A549 (cell line): Measurements from ENCODE around the gene ARMH1. TPM values are rescaled to one million over a fixed set of nuclear protein-coding genes. Genes with fewer than 3 reads are reported as not detected.

Source experiments
- ATAC-seq, 2 experiments: fragments of 200-7000 bp in 1 of 2; fragments of >200 bp in 1 of 2; cut with Nextera tagmentation in 1 of 2; cut with Tn5 transposase in 1 of 2; 3 replicates each; pipeline versions ENCODE4 v1.8.0 to v1.9.1; 2018 to 2020; ENCODE audit warnings: mild to moderate bottlenecking in 1 of 2, moderate library complexity in 1 of 2
- CTCF ChIA-PET: fragments of 300-600 bp; sonication (Branson Sonifier 250); formaldehyde crosslinking; extraction: SDS; loops from one replicate; lab custom pipeline; 2021; ENCODE audit warnings: antibody characterized with exemption, inconsistent platforms; lab: Yijun Ruan, JAX
- POLR2A ChIA-PET: fragments of 350-600 bp; formaldehyde crosslinking; extraction: SDS; loops from one replicate; lab custom pipeline; 2021; ENCODE audit warnings: antibody characterized with exemption, inconsistent platforms; lab: Yijun Ruan, JAX
- DNase-seq, 2 experiments: peaks; one replicate each; pipeline versions ENCODE4 v3.0.0 to v3.0.0-alpha.2; 2011 to 2016; ENCODE audit warnings: low read depth in 1 of 2, low spot score in 1 of 2
- FAIRE-seq: peaks from 2 replicates; lab custom pipeline; 2011; peaks lifted over from hg19 to GRCh38; lab: Jason Lieb, UNC
- H3K27ac ChIP-seq, 2 experiments: fragments of >200 bp; sonication (Bioruptor Twin); formaldehyde crosslinking; 3 replicates each; pipeline ENCODE4 v1.5.1; 2016 to 2017
- H3K4me1 ChIP-seq: fragments of >200 bp; sonication (Bioruptor Twin); formaldehyde crosslinking; 3 replicates; pipeline ENCODE4 v1.6.1; 2016
- H3K4me2 ChIP-seq: fragments of >200 bp; sonication (Bioruptor Twin); formaldehyde crosslinking; 3 replicates; pipeline ENCODE4 v1.6.1; 2016
- H3K4me3 ChIP-seq: fragments of >200 bp; sonication (Bioruptor Twin); formaldehyde crosslinking; 3 replicates; pipeline ENCODE4 v1.5.1; 2016
- H3K9me3 ChIP-seq: fragments of >200 bp; sonication (Bioruptor Twin); formaldehyde crosslinking; 3 replicates; pipeline ENCODE4 v1.6.1; 2016
- ATOH8 ChIP-seq: fragments of 250-450 bp; sonication (Bioruptor Pico); IDR thresholded peaks from 2 replicates; pipeline ENCODE4 v1.5.0; 2020; ENCODE audit warnings: low read depth, mild to moderate bottlenecking, moderate library complexity
- BHLHE40 ChIP-seq: IDR thresholded peaks from 2 replicates; pipeline ENCODE4 v1.6.1; 2012; ENCODE audit warnings: low read depth, low read length, inconsistent platforms
- CBX2 ChIP-seq: fragments of 200-600 bp; sonication (generic); IDR thresholded peaks from 2 replicates; pipeline ENCODE4 v1.6.1; 2016; ENCODE audit warnings: low read depth, mild to moderate bottlenecking, borderline replicate concordance
- CEBPB ChIP-seq, 2 experiments: fragments of >200 bp in 1 of 2; sonication (Bioruptor Twin) in 1 of 2; formaldehyde crosslinking in 1 of 2; IDR thresholded peaks; 2 replicates each; pipeline ENCODE4 v1.6.1; 2012 to 2016
- EHMT2 ChIP-seq: fragments of 200-600 bp; sonication (generic); IDR thresholded peaks from 2 replicates; pipeline ENCODE4 v1.6.1; 2016; ENCODE audit warnings: antibody characterized with exemption, low read depth, mild to moderate bottlenecking, moderate library complexity
- FOSL2 ChIP-seq, 2 experiments: fragments of 450-650 bp in 1 of 2; fragments of >200 bp in 1 of 2; sonication (Bioruptor Twin) in 1 of 2; formaldehyde crosslinking; IDR thresholded peaks; 2 replicates each; pipeline versions ENCODE4 v1.5.0 to v1.6.1; 2016 to 2020; ENCODE audit warnings: mild to moderate bottlenecking in 1 of 2, moderate library complexity in 1 of 2
- FOXS1 ChIP-seq: fragments of 250-450 bp; sonication (Bioruptor Pico); IDR thresholded peaks from 2 replicates; pipeline ENCODE4 v1.5.0; 2020; ENCODE audit warnings: mild to moderate bottlenecking, moderate library complexity
- GATA3 ChIP-seq: IDR thresholded peaks from 2 replicates; pipeline ENCODE4 v1.6.1; 2012; ENCODE audit warnings: borderline replicate concordance
- HDAC2 ChIP-seq: fragments of 200-600 bp; sonication (generic); IDR thresholded peaks from 2 replicates; pipeline ENCODE4 v1.6.1; 2016
- HOXB13 ChIP-seq: fragments of 250-450 bp; sonication (Bioruptor Pico); IDR thresholded peaks from 2 replicates; pipeline ENCODE4 v1.5.0; 2020; ENCODE audit warnings: low read depth, mild to moderate bottlenecking, moderate library complexity
- HOXB5 ChIP-seq: fragments of 250-450 bp; sonication (Bioruptor Pico); IDR thresholded peaks from 2 replicates; pipeline ENCODE4 v1.5.0; 2020; ENCODE audit warnings: mild to moderate bottlenecking, moderate library complexity
- KDM5A ChIP-seq: fragments of 200-600 bp; sonication (generic); IDR thresholded peaks from 2 replicates; pipeline ENCODE4 v1.6.1; 2016; ENCODE audit warnings: antibody characterized with exemption, mild to moderate bottlenecking
- MAFK ChIP-seq: fragments of 450-650 bp; IDR thresholded peaks from 2 replicates; pipeline ENCODE4 v1.6.1; 2014; ENCODE audit not compliant: partially characterized antibody
- MAX ChIP-seq: IDR thresholded peaks from 2 replicates; pipeline ENCODE4 v1.6.1; 2012
- MAZ ChIP-seq: fragments of 150-350 bp; IDR thresholded peaks from 2 replicates; pipeline ENCODE4 v1.6.1; 2014; ENCODE audit warnings: antibody characterized with exemption, low read depth, low read length, borderline replicate concordance
- PHF8 ChIP-seq: fragments of 200-600 bp; sonication (generic); IDR thresholded peaks from 2 replicates; pipeline ENCODE4 v1.6.1; 2016; ENCODE audit warnings: low read depth, mild to moderate bottlenecking, antibody characterized with exemption, moderate library complexity, borderline replicate concordance
- RAD21 ChIP-seq, 2 experiments: fragments of >200 bp in 1 of 2; sonication (Bioruptor Twin) in 1 of 2; formaldehyde crosslinking in 1 of 2; IDR thresholded peaks in 1 of 2; conservative IDR thresholded peaks in 1 of 2; 2 replicates in 1 of 2; 3 replicates in 1 of 2; pipeline ENCODE4 v1.6.1; 2012 to 2018; ENCODE audit warnings: inconsistent platforms in 1 of 2
- RCOR1 ChIP-seq: fragments of 150-350 bp; IDR thresholded peaks from 2 replicates; pipeline ENCODE4 v1.6.1; 2014; ENCODE audit warnings: antibody characterized with exemption, low read length, low read depth
- RFX5 ChIP-seq: fragments of 450-650 bp; IDR thresholded peaks from 2 replicates; pipeline ENCODE4 v1.7.1; 2014; ENCODE audit warnings: antibody characterized with exemption, mild to moderate bottlenecking, moderate library complexity
- TFCP2L1 ChIP-seq: fragments of 250-450 bp; sonication (Bioruptor Pico); IDR thresholded peaks from 2 replicates; pipeline ENCODE4 v1.5.0; 2021; ENCODE audit warnings: mild to moderate bottlenecking
- TP53 ChIP-seq: fragments of 250-450 bp; sonication (Bioruptor Pico); IDR thresholded peaks from 2 replicates; pipeline ENCODE4 v1.5.0; 2021; ENCODE audit warnings: mild to moderate bottlenecking, moderate library complexity
- ZNF302 ChIP-seq: fragments of 250-450 bp; sonication (Bioruptor Pico); IDR thresholded peaks from 2 replicates; pipeline ENCODE4 v1.9.0; 2021; ENCODE audit warnings: inconsistent platforms, mild to moderate bottlenecking, moderate library complexity
- WGBS: methylation state at CpG from one replicate; pipeline ENCODE4 v1.1.6; 2017; ENCODE audit errors: missing lambda C conversion rate; 5-methylcytosine and 5-hydroxymethylcytosine counted together
- polyA plus RNA-seq, 4 experiments: library from polyadenylated mRNA; depleted of rRNA in 3 of 4; stranded (reverse); fragments of >200 nt; fragmentation: RNase III in 1 of 4; extraction: RNeasy Plus Mini Kit Qiagen cat#74134 plus additional on column Dnase treatment in 1 of 4; gene quantifications; 2 replicates in 3 of 4; 3 replicates in 1 of 4; pipeline ENCODE4 v1.2.3, GENCODE V29; 2011 to 2017
- TF ChIP-seq, protein P1 (sequence below): fragments of 250-450 bp; sonication (Bioruptor Pico); IDR thresholded peaks from 2 replicates; pipeline ENCODE4 v1.5.0; 2021; ENCODE audit warnings: mild to moderate bottlenecking, moderate library complexity, borderline replicate concordance
- TF ChIP-seq, protein P2 (sequence below): fragments of 150-350 bp; IDR thresholded peaks from 2 replicates; pipeline ENCODE4 v1.6.1; 2014; ENCODE audit warnings: low read depth, mild to moderate bottlenecking, low read length
- TF ChIP-seq, protein P3 (sequence below): fragments of >200 bp; sonication (Bioruptor Twin); formaldehyde crosslinking; IDR thresholded peaks from 3 replicates; pipeline ENCODE4 v1.5.1; 2016

ARMH1 gene
- polyA plus RNA-seq, 2 of the 4 experiments (the other 2 are of a cell fraction), result 2.4 to 2.7 TPM

GRCh38 chr1:44676484-44677200 is 2.1 kb downstream of the ARMH1 start:
- ATAC-seq (no peak), DNase-seq (peak in 1 of 2 experiments; percentile 37), FAIRE-seq (no peak)
- Histone ChIP-seq H3K4me3 (no peak overlapping the region), H3K27ac (peak overlapping the region; percentile 43 to 51; a peak in 4 of 6 replicates), H3K4me1 (peaks cover 25% of the 10 kb centered on the region), H3K9me3 (no peaks in the 10 kb centered on the region), H3K4me2 (peak overlapping the region; percentile 63)
- CTCF ChIA-PET, result interaction anchor here (1.4 to 7.2 kb wide), 3 partner anchors 14 to 110 kb away, joined by 3 to 34 read pairs (median 5); no protein-coding TSS in a partner anchor
- TF ChIP-seq MAFK, result no peak
- no peak for TF ChIP-seq FOSL2 (IDR thresholded peaks at IDR 0.05)
- 0 out of 2 replicates have a peak, but pooled peaks have one; percentile 7 for TF ChIP-seq FOSL2 (CRISPR knock-in tag; IDR thresholded peaks at IDR 0.05)
- 56% methylated on average over 5 of the region's 5 CpGs for WGBS
- POLR2A ChIA-PET, result no interaction called here

GRCh38 chr1:44677201-44677766 is 2.8 kb downstream of the ARMH1 start:
- peak overlapping the region; percentile 43 to 51; a peak in 3 of 6 replicates for H3K27ac ChIP-seq

DNA sequence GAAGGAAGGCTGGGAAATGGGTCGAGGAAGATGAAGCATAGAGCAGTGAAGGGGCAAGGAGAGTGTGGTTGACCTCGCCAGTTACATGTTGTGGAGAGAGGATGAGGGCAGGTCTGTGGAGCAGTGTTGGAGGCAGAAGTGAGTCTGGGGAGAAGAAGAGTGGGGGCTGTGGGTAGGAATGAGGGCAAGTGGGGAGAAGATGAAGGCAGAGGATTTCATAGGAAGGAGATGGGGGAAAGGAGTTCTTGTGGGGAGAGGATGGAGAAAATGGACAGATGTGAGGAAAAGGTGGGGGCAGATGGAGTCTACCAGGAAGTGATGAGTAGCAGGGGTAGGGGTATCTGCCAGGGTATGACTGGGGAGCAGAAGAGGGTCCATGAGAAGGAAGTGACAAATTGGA is 3.6 kb downstream of the ARMH1 start:
- TF ChIP-seq FOXS1 (CRISPR knock-in tag) (no peak), MAX (no peak), RFX5 (no peak), HOXB13 (no peak), TFCP2L1 (CRISPR knock-in tag) (no peak), RCOR1 (no peak), EHMT2 (no peak), ATOH8 (CRISPR knock-in tag) (no peak), GATA3 (no peak), BHLHE40 (no peak), FOSL2 (IDR thresholded peaks at IDR 0.05) (no peak), FOSL2 (CRISPR knock-in tag; IDR thresholded peaks at IDR 0.05) (no peak), CBX2 (no peak)
- TF ChIP-seq, protein P1, sequence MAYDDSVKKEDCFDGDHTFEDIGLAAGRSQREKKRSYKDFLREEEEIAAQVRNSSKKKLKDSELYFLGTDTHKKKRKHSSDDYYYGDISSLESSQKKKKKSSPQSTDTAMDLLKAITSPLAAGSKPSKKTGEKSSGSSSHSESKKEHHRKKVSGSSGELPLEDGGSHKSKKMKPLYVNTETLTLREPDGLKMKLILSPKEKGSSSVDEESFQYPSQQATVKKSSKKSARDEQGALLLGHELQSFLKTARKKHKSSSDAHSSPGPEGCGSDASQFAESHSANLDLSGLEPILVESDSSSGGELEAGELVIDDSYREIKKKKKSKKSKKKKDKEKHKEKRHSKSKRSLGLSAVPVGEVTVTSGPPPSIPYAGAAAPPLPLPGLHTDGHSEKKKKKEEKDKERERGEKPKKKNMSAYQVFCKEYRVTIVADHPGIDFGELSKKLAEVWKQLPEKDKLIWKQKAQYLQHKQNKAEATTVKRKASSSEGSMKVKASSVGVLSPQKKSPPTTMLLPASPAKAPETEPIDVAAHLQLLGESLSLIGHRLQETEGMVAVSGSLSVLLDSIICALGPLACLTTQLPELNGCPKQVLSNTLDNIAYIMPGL (CRISPR knock-in tag), result no peak
- TF ChIP-seq, protein P2, sequence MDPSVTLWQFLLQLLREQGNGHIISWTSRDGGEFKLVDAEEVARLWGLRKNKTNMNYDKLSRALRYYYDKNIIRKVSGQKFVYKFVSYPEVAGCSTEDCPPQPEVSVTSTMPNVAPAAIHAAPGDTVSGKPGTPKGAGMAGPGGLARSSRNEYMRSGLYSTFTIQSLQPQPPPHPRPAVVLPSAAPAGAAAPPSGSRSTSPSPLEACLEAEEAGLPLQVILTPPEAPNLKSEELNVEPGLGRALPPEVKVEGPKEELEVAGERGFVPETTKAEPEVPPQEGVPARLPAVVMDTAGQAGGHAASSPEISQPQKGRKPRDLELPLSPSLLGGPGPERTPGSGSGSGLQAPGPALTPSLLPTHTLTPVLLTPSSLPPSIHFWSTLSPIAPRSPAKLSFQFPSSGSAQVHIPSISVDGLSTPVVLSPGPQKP, result no peak
- 61% methylated on average over 2 of the region's 2 CpGs for WGBS
- DNase-seq (no peak), ATAC-seq (no peak), FAIRE-seq (no peak)
- H3K4me3 ChIP-seq, result no peak overlapping the region
- H3K4me1 ChIP-seq, result peaks cover 23% of the 10 kb centered on the region
- H3K27ac ChIP-seq, result no peak overlapping the region
- H3K9me3 ChIP-seq, result no peaks in the 10 kb centered on the region
- H3K4me2 ChIP-seq, result no peak overlapping the region
- ChIA-PET CTCF (interaction anchor here (1.0 kb wide), 1 partner anchor 460 kb away, joined by 4 read pairs; no protein-coding TSS in a partner anchor), POLR2A (no interaction called here)

More at GRCh38 chr1:44677201-44677766, 2.8 kb downstream of the ARMH1 start:
- Histone ChIP-seq H3K4me1 (peaks cover 25% of the 10 kb centered on the region), H3K4me2 (peak overlapping the region; percentile 63), H3K4me3 (no peak overlapping the region), H3K9me3 (no peaks in the 10 kb centered on the region)
- TF ChIP-seq HDAC2, result no peak
- no peak for TF ChIP-seq HOXB5 (CRISPR knock-in tag)
- TF ChIP-seq CEBPB (IDR thresholded peaks at IDR 0.05), result peak; percentile 32 to 84; a peak in 3 of 4 replicates
- no peak for TF ChIP-seq MAZ
- no peak for TF ChIP-seq TP53 (CRISPR knock-in tag)
- no peak for TF ChIP-seq KDM5A
- no peak for TF ChIP-seq RFX5
- TF ChIP-seq, protein P3, sequence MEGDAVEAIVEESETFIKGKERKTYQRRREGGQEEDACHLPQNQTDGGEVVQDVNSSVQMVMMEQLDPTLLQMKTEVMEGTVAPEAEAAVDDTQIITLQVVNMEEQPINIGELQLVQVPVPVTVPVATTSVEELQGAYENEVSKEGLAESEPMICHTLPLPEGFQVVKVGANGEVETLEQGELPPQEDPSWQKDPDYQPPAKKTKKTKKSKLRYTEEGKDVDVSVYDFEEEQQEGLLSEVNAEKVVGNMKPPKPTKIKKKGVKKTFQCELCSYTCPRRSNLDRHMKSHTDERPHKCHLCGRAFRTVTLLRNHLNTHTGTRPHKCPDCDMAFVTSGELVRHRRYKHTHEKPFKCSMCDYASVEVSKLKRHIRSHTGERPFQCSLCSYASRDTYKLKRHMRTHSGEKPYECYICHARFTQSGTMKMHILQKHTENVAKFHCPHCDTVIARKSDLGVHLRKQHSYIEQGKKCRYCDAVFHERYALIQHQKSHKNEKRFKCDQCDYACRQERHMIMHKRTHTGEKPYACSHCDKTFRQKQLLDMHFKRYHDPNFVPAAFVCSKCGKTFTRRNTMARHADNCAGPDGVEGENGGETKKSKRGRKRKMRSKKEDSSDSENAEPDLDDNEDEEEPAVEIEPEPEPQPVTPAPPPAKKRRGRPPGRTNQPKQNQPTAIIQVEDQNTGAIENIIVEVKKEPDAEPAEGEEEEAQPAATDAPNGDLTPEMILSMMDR, result peak; percentile 47
- TF ChIP-seq ZNF302 (CRISPR knock-in tag), result no peak
- no peak for TF ChIP-seq FOXS1 (CRISPR knock-in tag)
- TF ChIP-seq RCOR1, result no peak
- TF ChIP-seq RAD21 (conservative IDR thresholded peaks at IDR 0.05 in 1 of 2, IDR thresholded peaks at IDR 0.05 in 1 of 2), result peak; percentile 14 to 23; a peak in 1 of 5 replicates
- TF ChIP-seq PHF8, result no peak
- 44% methylated on average over 6 of the region's 6 CpGs for WGBS
- no peak for FAIRE-seq
- ATAC-seq, result no peak
- ChIA-PET POLR2A (no interaction called here), CTCF (interaction anchor here (1.0 to 7.2 kb wide), 3 partner anchors 14 to 459 kb away, joined by 4 to 34 read pairs (median 5); no protein-coding TSS in a partner anchor)
- peak; percentile 51 to 53 for DNase-seq
